ENCODE results near the gene TIMP3.

- TF ChIP-seq CTCF (IDR thresholded peaks at IDR 0.05) (no peak), POLR2AphosphoS5 (IDR thresholded peaks at IDR 0.05) (no peak)
These were observed 48.0 kb downstream of the TIMP3 start for GRCh38 chr22:32849501-32849900.

All from upper lobe of left lung (tissue), 4 donors.